HG03432 (cell line): Measurements from ENCODE around the gene PDPK1.
"Not testable (repeated sequence)": the region's sequence is repeated elsewhere in the genome, so short reads cannot be mapped to it uniquely, and the experiment has no call there.

Source experiments
- ATAC-seq: cut with Tn5 transposase; IDR thresholded peaks from one replicate; pipeline ENCODE4 v1.9.1; 2021; ENCODE audit warnings: mild to moderate bottlenecking, moderate library complexity; ENCODE audit not compliant: unreplicated experiment

The PDPK1 gene

GRCh38 chr16:2523801-2524231 is 14.0 kb upstream of the PDPK1 start:
- ATAC-seq = no peak

GRCh38 chr16:2524339-2524938 is 13.4 kb upstream of the PDPK1 start:
- no peak for ATAC-seq

GRCh38 chr16:2526135-2526534 is 11.7 kb upstream of the PDPK1 start:
- ATAC-seq = no peak

- ATAC-seq = no peak
Observed at GRCh38 chr16:2527071-2527783, 10.6 kb upstream of the PDPK1 start.

GRCh38 chr16:2527784-2528100 is 10.1 kb upstream of the PDPK1 start:
- ATAC-seq = no peak

DNA sequence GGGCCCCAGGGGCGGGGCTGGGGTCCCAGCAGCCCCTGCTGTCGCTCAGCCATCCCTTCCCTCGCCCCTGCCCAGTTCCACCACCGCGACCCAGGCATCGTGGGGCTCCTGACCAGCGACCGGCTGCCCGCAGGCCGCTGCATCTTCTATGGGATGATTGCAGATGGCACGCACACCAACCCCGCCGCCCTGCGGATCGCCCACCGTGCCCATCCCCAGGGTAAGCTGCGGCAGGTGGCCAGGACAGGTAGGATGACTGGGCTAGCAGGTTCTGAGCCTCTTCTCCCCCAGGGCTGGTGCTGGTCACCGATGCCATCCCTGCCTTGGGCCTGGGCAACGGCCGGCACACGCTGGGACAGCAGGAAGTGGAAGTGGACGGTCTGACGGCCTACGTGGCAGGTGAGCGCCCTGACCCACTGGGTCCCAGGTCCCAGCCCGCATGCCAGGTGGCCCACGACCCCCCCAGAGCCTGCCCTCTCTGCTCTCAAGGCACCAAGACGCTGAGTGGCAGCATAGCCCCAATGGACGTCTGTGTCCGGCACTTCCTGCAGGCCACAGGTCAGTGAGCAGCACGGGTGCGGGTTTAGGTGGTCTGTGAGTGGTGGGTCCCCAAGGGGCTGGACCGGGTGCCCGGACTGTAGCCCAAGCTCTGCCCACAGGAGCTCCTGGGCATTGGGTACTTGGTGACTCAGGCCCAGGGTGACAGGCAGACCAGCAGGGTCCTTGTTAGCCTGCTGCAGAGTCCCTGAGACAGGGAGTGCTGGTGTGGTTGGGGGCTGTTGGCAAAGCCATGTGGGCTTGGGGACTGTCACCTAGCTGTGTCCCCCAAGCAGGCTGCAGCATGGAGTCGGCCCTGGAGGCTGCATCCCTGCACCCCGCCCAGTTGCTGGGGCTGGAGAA is 9.4 kb upstream of the PDPK1 start:
- no peak for ATAC-seq

GRCh38 chr16:2529061-2529931 is 8.5 kb upstream of the PDPK1 start:
- no peak for ATAC-seq

- ATAC-seq = no peak
Observed at GRCh38 chr16:2529961-2530628, 7.7 kb upstream of the PDPK1 start.

DNA sequence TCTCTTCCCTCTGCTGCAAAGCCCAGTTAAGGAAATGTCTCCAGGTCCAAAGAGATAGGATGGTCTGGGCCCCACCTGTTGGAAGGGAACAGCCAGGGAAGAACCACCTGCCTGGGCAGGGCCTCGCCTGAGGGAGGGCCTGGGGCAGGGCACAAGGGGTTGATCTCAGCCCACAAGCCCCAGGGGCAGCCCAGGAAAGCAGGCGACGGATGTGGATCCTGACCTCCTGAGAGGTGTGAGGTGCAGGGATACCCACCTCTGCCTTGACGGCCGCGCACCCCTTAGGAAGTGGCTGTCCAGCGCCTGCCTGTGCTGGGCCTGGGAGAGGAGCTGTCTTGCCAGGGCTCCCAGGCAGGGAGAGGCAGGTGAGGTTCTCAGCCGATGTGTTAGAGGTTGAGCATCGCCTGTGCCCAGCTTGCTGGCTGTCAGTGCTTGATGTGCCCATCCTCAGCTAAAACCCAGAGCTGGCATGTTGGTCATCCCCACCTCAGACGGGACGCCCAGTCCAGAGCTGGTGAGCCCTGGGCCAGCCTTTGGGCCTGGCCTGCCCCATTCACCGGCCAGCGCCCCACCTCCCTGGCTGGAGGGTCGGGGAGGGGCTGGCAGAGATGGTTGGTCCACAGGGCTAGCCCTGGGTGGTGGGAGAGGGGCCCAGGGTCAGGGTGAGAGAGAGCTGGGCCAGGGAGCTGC is 7.0 kb upstream of the PDPK1 start:
- ATAC-seq = no peak

DNA sequence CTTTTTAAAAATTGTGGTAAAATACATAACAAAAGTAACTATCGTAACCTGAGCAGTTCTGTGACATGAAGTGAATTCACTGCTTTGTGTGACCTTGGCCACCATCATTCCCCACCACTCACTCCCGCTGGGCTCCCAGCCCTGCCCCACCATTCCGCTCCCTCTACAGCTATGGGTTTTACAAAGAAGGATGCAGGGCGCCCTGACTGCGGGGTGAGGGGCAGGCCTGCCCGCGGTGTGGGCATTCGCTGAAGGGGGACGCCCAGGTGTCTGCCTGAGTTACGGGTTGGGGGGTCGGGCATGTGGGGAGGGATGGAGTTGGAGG is 6.5 kb upstream of the PDPK1 start, which contains the start of gene CEMP1:
Gene CEMP1 (minus strand): TSS at position 38 of the 325 bp plus-strand sequence. CDS start 335 bp downstream, outside the sequence.
- no peak for ATAC-seq

DNA sequence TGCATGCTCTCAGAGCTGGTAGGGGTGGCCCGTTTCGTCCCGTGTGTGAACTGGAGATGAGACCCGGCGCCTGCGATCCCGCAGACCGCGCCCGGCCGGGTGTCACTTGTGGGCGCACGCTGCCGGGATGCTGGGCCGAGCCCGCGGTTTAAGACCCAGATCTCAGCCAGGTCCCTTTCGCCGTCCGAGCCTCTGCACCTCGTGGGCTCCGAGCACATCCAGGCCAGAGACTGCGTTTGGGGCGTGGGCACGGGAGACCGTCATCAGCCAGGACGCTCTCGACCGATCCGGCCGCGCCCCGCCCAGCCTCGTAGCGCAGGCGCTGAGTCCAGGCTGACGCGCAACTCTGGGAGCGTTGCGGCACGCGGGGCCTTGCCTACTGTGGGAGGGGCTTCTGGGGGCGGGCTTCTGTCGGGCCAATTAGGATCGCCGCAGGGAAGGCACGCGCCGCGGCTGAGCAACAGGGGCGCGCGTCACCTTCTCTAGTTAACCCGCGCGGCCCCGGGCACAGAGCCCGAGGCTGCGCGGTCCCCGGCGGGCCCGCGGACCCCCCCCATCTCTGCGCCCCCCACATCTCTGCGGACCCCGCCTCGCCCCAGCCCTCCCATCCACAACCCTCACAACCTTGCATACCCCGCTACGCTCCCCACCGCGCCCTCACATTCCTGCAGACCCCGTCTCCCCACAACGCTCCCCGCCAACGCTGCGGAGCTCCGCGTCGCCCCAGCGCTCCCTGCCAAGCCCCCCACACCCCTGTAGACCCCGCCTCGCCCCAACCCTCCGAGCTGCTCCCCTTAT is 5.9 kb upstream of the PDPK1 start:
- ATAC-seq = peak; percentile 83

GRCh38 chr16:2532494-2533141 is 5.2 kb upstream of the PDPK1 start:
- no peak for ATAC-seq

DNA sequence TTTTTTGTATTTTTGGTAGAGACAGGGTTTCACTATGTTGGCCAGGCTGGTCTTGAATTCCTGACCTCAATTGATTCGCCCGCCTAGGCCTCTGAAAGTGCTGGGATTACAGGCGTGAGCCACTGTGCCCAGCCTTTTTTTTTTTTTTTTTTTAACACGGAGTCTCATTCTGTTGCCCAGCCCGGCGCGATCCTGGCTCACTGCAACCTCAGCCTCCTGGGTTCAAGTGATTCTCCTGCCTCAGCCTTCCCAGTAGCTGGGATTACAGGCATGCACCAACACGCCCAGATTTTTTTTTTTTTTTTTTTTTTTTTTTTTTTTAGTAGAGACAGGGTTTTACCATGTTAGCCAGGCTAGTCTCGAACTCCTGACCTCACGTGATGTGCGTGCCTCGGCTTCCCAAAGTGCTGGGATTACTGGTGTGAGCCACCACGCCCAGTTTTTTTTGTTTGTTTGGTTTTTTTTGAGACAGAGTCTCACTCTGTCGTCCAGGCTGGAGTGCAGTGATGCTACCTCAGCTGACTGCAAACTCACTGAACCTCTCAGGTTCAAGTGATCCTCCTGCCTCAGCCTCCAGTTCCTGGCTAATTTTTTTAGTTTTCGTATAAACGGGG is 4.6 kb upstream of the PDPK1 start:
- not testable (repeated sequence) for ATAC-seq

GRCh38 chr16:2533912-2534311 is 3.9 kb upstream of the PDPK1 start:
- ATAC-seq = no peak

DNA sequence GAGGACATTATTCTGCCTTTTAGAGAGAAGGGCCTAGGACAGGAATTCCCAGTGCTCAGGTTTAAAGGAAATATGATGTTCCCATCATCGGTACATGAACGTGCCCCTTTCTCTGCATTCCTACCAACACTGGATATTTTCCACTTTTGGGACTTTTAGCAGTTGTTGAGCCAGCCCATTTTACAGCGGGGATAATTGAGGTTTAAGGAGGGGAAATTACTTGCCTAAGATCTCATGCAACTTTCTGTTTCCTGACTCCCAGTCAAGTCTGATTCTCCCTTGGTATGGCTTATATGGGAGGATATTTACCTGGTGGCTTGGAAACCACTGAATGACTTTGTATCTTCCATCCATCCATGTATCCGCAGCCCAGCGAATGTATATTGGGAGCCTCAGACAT is 3.5 kb upstream of the PDPK1 start:
- not testable (repeated sequence) for ATAC-seq

DNA sequence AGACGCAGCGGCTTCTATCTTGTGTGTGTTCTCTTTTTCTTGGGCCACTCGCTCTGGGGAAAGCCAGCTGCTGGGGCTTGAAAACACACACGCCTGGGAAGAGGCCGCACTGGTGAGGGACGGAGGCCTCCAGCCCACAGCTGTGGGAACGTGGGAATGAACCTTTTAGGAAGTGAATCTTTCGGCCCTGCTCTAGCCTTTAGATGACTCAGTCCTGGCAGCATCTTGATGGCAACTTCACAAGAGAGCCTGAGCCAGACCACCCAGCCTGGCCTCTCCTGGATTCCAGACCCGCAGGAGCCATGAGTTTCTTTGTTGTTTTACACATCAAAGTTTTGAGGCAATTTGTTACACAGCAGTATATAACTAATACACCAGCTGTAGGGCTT is 2.2 kb upstream of the PDPK1 start:
- no peak for ATAC-seq

GRCh38 chr16:2539192-2539844 is 1.5 kb downstream of the PDPK1 start:
- not testable (repeated sequence) for ATAC-seq
